Epidermal melanocyte (primary cell): ENCODE results near the gene IZUMO4.

Source experiments
- DNase-seq: peaks from one replicate; pipeline ENCODE4 v3.0.0; 2011; ENCODE audit warnings: low spot score; ENCODE audit not compliant: insufficient read length

Gene IZUMO4

DNA sequence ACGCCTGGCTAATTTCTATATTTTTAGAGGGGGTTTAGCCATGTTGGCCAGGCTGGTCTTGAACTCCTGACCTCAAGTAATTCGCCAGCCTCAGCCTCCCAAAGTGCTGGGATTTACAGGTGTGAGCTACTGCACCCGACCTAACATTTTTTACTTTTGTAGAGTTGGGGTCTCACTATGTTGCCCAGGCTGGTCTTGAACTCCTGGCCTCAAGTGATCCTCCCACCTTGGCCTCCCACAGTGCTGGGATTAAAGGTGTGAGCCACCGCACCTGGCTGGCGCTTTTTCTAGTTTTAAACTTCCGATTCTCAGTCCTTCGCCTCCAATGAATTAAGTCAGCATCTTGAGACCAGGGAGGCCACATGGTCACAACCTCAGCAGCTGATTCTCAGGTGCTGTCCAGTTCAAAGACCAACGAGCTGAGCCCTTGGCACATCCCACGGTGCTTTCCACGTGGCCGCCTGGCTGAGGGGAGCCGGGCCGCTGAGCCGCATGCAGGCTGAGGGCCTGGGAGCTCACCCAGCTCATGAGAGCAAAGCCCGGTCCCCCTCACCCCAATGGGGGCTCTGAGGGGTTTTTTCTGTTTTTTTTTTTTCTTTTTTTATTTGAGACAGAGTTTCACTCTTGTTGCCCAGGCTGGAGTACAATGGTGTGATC lies 45.6 kb downstream of the IZUMO4 start:
- no peak for DNase-seq

- no peak for DNase-seq
Measured at GRCh38 chr19:2144190-2144589, 47.5 kb downstream of the IZUMO4 start.

GRCh38 chr19:2145831-2146241 lies 49.1 kb downstream of the IZUMO4 start:
- no peak for DNase-seq

DNA sequence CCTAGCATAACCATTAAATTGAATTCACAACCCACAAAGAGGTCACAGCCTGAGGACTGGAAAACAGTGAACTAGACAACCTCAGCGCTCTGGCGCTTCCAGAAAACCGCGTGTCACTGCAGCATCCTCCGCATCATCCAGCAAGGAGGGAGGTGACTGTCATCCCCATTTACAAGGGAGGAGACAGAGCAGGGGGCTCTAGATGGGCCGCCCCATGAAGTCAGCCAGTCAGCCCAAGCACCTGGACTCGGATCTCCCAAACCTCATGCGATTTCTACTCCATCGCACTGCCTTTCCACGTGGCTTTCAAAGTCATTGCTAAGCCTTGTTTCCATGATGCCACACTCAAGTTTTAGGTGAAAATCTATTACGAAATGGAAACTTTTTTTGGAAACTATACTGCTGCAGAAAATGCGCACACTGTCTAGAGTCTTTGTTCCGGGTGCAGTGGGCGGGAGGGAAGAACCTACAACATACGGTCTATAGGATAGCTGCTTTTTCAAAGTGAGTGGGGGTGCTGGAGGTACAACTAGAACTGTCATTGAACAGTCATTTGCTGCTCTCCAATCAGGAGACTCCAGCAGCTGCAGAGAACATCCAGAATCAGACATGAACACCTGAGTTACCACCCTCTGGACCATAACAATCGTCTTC lies 51.9 kb downstream of the IZUMO4 start:
- DNase-seq: no peak
